Natural killer cell treated with Interleukin-12 subunit alpha and Interleukin-12 subunit beta and Interleukin-15 and Interleukin-18, amount 100 ng/mL, for 72 hours (primary cell): Measurements from ENCODE around the gene GNGT2. TPM values are rescaled to one million over a fixed set of nuclear protein-coding genes. Genes with fewer than 3 reads are reported as not detected.

Experiments
- ATAC-seq, 2 donors: fragments of 150-1000 bp; cut with Tn5 transposase in 1 of 2; sonication (Bioruptor Pico), chemical (Tn5 transposase) in 1 of 2; 2 replicates each; pipeline ENCODE4 v1.10.0; 2021
- DNase-seq: peaks from one replicate; pipeline ENCODE4 v3.0.0; 2022; ENCODE audit warnings: low spot score
- H3K27ac Mint-ChIP-seq, 2 donors: 1 replicate in 1 of 2; 2 replicates in 1 of 2; pipeline ENCODE4 v1.8.0; 2022; ENCODE audit warnings: mixed read lengths in 2 of 2, mild to moderate bottlenecking in 1 of 2, moderate library complexity in 1 of 2
- H3K27me3 Mint-ChIP-seq, 2 donors: 1 replicate in 1 of 2; 2 replicates in 1 of 2; pipeline ENCODE4 v1.8.0; 2022; ENCODE audit warnings: mixed read lengths in 2 of 2
- H3K36me3 Mint-ChIP-seq: one replicate; pipeline ENCODE4 v1.8.0; 2022; ENCODE audit warnings: mixed read lengths
- H3K4me1 Mint-ChIP-seq, 2 donors: 1 replicate in 1 of 2; 2 replicates in 1 of 2; pipeline ENCODE4 v1.8.0; 2022; ENCODE audit warnings: low read depth in 2 of 2, mixed read lengths in 2 of 2, mild to moderate bottlenecking in 1 of 2
- H3K4me3 Mint-ChIP-seq: one replicate; pipeline ENCODE4 v1.8.0; 2022; ENCODE audit warnings: mixed read lengths
- H3K9me3 Mint-ChIP-seq: 2 replicates; pipeline ENCODE4 v1.8.0; 2022; ENCODE audit warnings: mixed read lengths
- total RNA-seq, 2 donors: library from RNA; stranded (reverse); gene quantifications; one replicate each; pipeline ENCODE4 v1.2.3, GENCODE V29; 2022

GNGT2 gene
- total RNA-seq, 2 donors from 2014 or later = 15.3 to 19.6 TPM

GRCh38 chr17:49224198-49224996 is 14.0 kb upstream of the GNGT2 start:
- H3K4me1 Mint-ChIP-seq = peaks cover 24 to 39% of the 10 kb centered on the region in 2 donors
- H3K4me3 Mint-ChIP-seq = peak overlapping the region; percentile 70
- no peaks in the 10 kb centered on the region for H3K27me3 Mint-ChIP-seq
- peak; percentile 67 to 74 for ATAC-seq
- no peaks in the 10 kb centered on the region for H3K9me3 Mint-ChIP-seq
- no peak overlapping the region for H3K27ac Mint-ChIP-seq
- peak; percentile 71 for DNase-seq
- H3K36me3 Mint-ChIP-seq = no peaks in the 10 kb centered on the region

- Mint-ChIP-seq H3K9me3 (no peaks in the 10 kb centered on the region), H3K4me1 (peaks cover 25 to 42% of the 10 kb centered on the region in 2 donors), H3K27ac (peak overlapping the region; percentile 29 to 65), H3K36me3 (no peaks in the 10 kb centered on the region), H3K27me3 (no peaks in the 10 kb centered on the region), H3K4me3 (peak overlapping the region; percentile 70)
- ATAC-seq = peak; percentile 25 to 59
- no peak for DNase-seq
Observed at GRCh38 chr17:49223517-49224197, 13.3 kb upstream of the GNGT2 start.

- DNase-seq (no peak), ATAC-seq (no peak)
- no peaks in the 10 kb centered on the region for H3K27me3 Mint-ChIP-seq
- no peaks in the 10 kb centered on the region for H3K36me3 Mint-ChIP-seq
- peak overlapping the region; percentile 70 for H3K4me3 Mint-ChIP-seq
- peaks cover 28 to 46% of the 10 kb centered on the region in 2 donors for H3K4me1 Mint-ChIP-seq
- H3K9me3 Mint-ChIP-seq = no peaks in the 10 kb centered on the region
- peak overlapping the region; percentile 29 to 65 for H3K27ac Mint-ChIP-seq
Observed at GRCh38 chr17:49223168-49223516, 12.8 kb upstream of the GNGT2 start.

- Mint-ChIP-seq H3K4me1 (peaks cover 55 to 60% of the 10 kb centered on the region in 2 donors), H3K27me3 (no peaks in the 10 kb centered on the region), H3K9me3 (no peaks in the 10 kb centered on the region), H3K36me3 (no peaks in the 10 kb centered on the region), H3K27ac (peak overlapping the region; percentile 79 to 85), H3K4me3 (peak overlapping the region; percentile 82)
- no peak for ATAC-seq
- DNase-seq = no peak
Observed at GRCh38 chr17:49219987-49220386, 9.6 kb upstream of the GNGT2 start.

- H3K27ac Mint-ChIP-seq = peak overlapping the region; percentile 79 to 85
- no peaks in the 10 kb centered on the region for H3K36me3 Mint-ChIP-seq
- peak overlapping the region; percentile 82 for H3K4me3 Mint-ChIP-seq
Observed at GRCh38 chr17:49218941-49219913, 8.9 kb upstream of the GNGT2 start.

GRCh38 chr17:49217651-49218413 is 7.5 kb upstream of the GNGT2 start:
- Mint-ChIP-seq H3K4me3 (peak overlapping the region; percentile 82), H3K27ac (peak overlapping the region; percentile 79 to 85), H3K27me3 (no peaks in the 10 kb centered on the region), H3K4me1 (peaks cover 60 to 66% of the 10 kb centered on the region in 2 donors), H3K36me3 (no peaks in the 10 kb centered on the region), H3K9me3 (no peaks in the 10 kb centered on the region)
- DNase-seq (peak; percentile 84), ATAC-seq (peak; percentile 79 to 82)

More at GRCh38 chr17:49218941-49219913, 8.9 kb upstream of the GNGT2 start:
- Mint-ChIP-seq H3K4me1 (peaks cover 56 to 62% of the 10 kb centered on the region in 2 donors), H3K27me3 (no peaks in the 10 kb centered on the region), H3K9me3 (no peaks in the 10 kb centered on the region)
- ATAC-seq (peak; percentile 71 to 80), DNase-seq (peak; percentile 76)

GRCh38 chr17:49216953-49217650 is 6.7 kb upstream of the GNGT2 start:
- no peaks in the 10 kb centered on the region for H3K9me3 Mint-ChIP-seq
- peaks cover 4% of the 10 kb centered on the region for H3K36me3 Mint-ChIP-seq

GRCh38 chr17:49216482-49216881 is 6.1 kb upstream of the GNGT2 start:
- no peaks in the 10 kb centered on the region for H3K27me3 Mint-ChIP-seq
- peaks cover 65 to 67% of the 10 kb centered on the region in 2 donors for H3K4me1 Mint-ChIP-seq
- H3K36me3 Mint-ChIP-seq = peaks cover 6% of the 10 kb centered on the region
- ATAC-seq = no peak
- no peaks in the 10 kb centered on the region for H3K9me3 Mint-ChIP-seq
- H3K4me3 Mint-ChIP-seq = peak overlapping the region; percentile 82
- peak overlapping the region; percentile 79 to 85 for H3K27ac Mint-ChIP-seq
- no peak for DNase-seq

More at GRCh38 chr17:49216953-49217650, 6.7 kb upstream of the GNGT2 start:
- Mint-ChIP-seq H3K4me1 (peaks cover 63 to 65% of the 10 kb centered on the region in 2 donors), H3K27ac (peak overlapping the region; percentile 79 to 85), H3K27me3 (no peaks in the 10 kb centered on the region), H3K4me3 (peak overlapping the region; percentile 82)
- DNase-seq = no peak
- ATAC-seq = peak in 1 of 2 donors; percentile 1

GRCh38 chr17:49214676-49215360 is 4.4 kb upstream of the GNGT2 start:
- ATAC-seq (no peak), DNase-seq (no peak)
- H3K27ac Mint-ChIP-seq = peak overlapping the region; percentile 76 to 79
- no peaks in the 10 kb centered on the region for H3K27me3 Mint-ChIP-seq
- H3K9me3 Mint-ChIP-seq = no peaks in the 10 kb centered on the region
- peak overlapping the region; percentile 90 for H3K4me3 Mint-ChIP-seq
- peaks cover 6% of the 10 kb centered on the region for H3K36me3 Mint-ChIP-seq
- H3K4me1 Mint-ChIP-seq = peaks cover 78 to 80% of the 10 kb centered on the region in 2 donors

- no peak for ATAC-seq
- H3K36me3 Mint-ChIP-seq = peaks cover 6% of the 10 kb centered on the region
- H3K27ac Mint-ChIP-seq = peak overlapping the region; percentile 76 to 79
Observed at GRCh38 chr17:49213847-49214246, 3.5 kb upstream of the GNGT2 start.

GRCh38 chr17:49213399-49213798 is 3.0 kb upstream of the GNGT2 start:
- DNase-seq (no peak), ATAC-seq (no peak)
- H3K36me3 Mint-ChIP-seq = peaks cover 6% of the 10 kb centered on the region
- no peaks in the 10 kb centered on the region for H3K9me3 Mint-ChIP-seq
- H3K4me1 Mint-ChIP-seq = peaks cover 79 to 87% of the 10 kb centered on the region in 2 donors
- H3K27me3 Mint-ChIP-seq = no peaks in the 10 kb centered on the region
- peak overlapping the region; percentile 90 for H3K4me3 Mint-ChIP-seq
- H3K27ac Mint-ChIP-seq = peak overlapping the region; percentile 76 to 79

More at GRCh38 chr17:49213847-49214246, 3.5 kb upstream of the GNGT2 start:
- no peak for DNase-seq
- Mint-ChIP-seq H3K9me3 (no peaks in the 10 kb centered on the region), H3K27me3 (no peaks in the 10 kb centered on the region), H3K4me3 (peak overlapping the region; percentile 90), H3K4me1 (peaks cover 80 to 86% of the 10 kb centered on the region in 2 donors)
